ENCODE data around the gene TTC12. TPM values are rescaled to one million over a fixed set of nuclear protein-coding genes. Genes with fewer than 3 reads are reported as not detected.

TTC12 gene
- total RNA-seq, 1 donor from 2014 or later = 59.3 TPM

DNA sequence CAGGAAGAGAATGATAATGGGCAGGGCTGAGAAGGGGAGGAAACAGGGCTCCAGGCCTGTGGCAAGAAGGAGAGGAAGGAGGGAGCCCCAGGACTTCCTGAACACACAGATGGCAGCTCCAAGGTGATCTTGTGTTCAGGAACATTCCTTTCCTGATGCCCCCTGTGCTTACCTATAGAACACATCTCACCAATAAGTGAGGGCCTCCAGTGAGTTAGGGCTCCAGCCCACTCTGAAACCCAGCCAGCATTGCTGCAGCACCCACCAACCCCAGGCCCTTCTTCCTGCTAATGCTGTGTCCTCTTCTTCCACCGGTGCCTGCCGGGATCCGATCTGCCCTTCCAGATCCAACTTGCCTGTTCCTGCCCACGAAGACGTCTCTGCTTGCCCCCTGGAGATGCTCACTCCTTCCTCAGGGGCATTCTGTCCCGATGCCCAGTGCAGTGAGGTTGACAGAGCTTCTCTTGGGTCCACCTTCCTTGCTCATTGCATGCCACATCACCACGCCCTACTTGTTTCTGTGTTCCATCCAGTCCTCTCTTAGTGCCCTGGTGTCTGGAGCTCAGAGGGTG, 90.6 kb downstream of the TTC12 start:
- DNase-seq (ENCODE audit: low spot score) = no peak

DNA sequence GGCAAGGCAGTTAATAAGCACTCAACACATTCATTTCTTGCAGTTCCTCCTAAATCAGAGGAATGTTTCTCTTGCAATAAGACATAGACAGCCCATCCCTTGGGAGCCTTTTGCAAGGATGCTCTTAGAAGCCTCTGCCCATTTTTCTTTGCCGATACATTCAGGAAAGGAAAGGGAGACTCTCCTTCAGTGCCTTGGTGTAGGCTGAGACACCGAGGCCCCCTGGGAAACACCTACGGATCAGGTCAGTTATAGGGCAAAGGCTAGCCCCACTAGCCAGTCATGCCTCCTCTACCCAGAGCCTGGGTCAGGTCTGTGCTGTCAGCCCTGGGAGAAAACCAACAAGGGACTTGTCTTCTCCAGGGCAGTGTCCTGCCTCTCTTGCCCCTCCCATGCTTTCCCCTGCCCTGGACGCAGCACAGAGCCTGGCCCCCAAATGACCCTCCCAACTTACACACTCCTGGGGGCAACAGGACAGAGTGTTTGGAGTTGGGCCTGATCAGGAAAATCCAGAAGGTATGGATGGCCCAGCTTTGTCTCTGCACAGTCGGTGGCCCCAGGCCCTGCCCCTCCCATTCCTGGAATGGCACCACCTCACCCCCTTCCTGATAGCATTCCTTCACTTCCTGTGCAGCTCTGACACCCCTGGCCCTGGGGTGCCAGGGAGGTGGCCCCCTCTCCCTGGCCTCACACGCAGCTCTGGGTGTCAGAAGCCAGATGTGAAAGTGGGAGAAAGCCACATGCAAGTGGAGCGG, 91.5 kb downstream of the TTC12 start:
- DNase-seq (ENCODE audit: low spot score) = no peak

GRCh38 chr11:113407163-113407562, 92.8 kb downstream of the TTC12 start:
- no peak for DNase-seq (ENCODE audit: low spot score)

- no peak for DNase-seq (ENCODE audit: low spot score)
Observed at GRCh38 chr11:113408206-113408605, 93.8 kb downstream of the TTC12 start.

- DNase-seq (ENCODE audit: low spot score) = no peak
Observed at GRCh38 chr11:113408887-113409286, 94.5 kb downstream of the TTC12 start.

GRCh38 chr11:113409526-113409925, 95.1 kb downstream of the TTC12 start:
- no peak for DNase-seq (ENCODE audit: low spot score)

DNA sequence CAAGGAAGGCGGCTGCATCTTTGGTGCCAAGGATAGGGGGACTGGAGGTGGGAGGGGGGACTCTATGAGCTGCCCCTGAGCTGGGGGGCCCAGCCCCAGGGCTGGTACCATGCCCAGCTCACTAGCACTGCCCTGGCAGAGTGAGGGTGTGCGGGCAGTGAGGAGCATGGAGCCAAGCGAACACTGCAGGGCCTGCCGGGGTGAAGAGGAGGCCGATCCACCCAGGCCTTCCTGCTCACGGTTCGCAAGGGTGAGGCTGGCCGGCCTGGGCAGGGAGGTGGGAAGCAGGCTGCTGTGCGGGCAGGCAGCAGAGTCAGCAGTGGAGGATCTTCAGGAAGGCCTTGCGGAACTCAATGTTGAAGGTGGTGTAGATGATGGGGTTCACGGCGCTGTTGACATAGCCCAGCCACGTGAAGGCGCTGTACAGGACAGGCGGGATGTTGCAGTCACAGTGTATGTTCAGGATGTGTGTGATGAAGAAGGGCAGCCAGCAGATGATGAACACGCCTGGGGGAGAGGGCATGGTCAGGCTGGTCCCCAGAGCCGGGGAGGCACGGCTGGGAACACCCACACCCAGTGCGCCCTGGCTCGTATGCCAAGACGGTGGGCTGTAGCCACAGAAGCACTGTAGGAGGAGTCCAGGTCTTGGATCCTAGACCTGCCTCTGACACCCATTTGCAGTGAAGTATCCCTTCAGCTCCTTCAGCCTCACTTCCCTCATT, 96.2 kb downstream of the TTC12 start:
- DNase-seq (ENCODE audit: low spot score) = no peak

GRCh38 chr11:113411536-113411935, 97.2 kb downstream of the TTC12 start:
- DNase-seq (ENCODE audit: low spot score) = no peak

- no peak for DNase-seq (ENCODE audit: low spot score)
Observed at GRCh38 chr11:113412675-113413074, 98.3 kb downstream of the TTC12 start.

- DNase-seq (ENCODE audit: low spot score) = no peak
Observed at GRCh38 chr11:113415343-113415742, 101.0 kb downstream of the TTC12 start.

Other genes starting within 250 kb of the TTC12 start
- 1.4 TPM for gene ANKK1, start 73.2 kb downstream of the TTC12 start, total RNA-seq
- gene DRD2, start 160.8 kb downstream of the TTC12 start, total RNA-seq = 0.44 TPM